GM18909 (cell line): ENCODE data around the gene BPIFB6.
"Not testable (repeated sequence)": the region's sequence is repeated elsewhere in the genome, so short reads cannot be mapped to it uniquely, and the experiment has no call there.

Experiments used
- ATAC-seq: cut with Tn5 transposase; IDR thresholded peaks from one replicate; pipeline ENCODE4 v1.9.1; 2021; ENCODE audit warnings: mild to moderate bottlenecking; ENCODE audit not compliant: unreplicated experiment, poor library complexity

BPIFB6 gene

DNA sequence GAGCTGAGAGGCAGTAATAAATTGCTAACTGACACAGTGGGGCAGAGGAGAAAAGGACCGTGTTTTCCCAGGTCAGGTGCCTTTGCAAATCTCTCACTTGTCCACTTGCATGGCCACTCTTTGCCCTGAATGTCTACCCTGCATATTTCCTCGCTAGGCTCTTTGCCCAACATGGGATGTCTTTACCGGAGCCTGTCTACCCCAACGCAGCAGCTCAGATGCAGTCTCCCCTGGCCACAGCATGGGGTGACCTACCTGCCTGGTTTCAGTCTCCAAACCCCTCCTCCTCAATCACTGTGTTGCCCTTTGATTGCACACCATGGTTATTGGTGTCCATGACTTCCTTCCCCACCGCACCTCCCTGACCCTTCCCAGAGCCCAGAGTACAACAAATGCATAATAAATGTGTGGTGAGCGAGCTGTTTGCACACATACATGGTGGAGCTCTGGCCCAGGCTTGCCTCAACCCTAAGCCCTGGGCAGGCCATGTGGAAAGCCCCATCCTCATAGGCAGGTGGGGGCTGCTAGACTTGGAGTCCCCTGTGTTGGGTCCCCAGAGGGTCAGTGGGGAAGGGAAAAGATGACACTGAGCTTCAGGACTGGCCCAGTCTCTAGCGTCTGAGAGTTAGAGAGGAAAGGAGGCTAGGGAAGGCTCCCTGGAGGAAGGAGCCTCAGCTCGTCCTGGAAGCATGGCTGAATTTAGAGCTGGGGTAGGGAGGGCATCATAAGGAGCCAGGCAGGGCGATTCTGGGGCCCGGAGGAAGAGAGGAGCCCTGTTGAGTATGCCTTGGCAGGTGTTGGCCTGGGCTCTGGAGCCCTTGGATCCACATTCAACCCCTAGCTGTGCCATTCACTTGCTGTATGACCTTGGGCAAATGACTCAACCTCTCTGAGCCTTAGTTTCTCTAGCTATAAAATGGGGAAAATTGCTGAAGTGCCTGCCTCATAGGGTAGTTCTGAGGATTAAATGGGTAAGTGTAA, 4.4 kb upstream of the BPIFB6 start:
- no peak for ATAC-seq

DNA sequence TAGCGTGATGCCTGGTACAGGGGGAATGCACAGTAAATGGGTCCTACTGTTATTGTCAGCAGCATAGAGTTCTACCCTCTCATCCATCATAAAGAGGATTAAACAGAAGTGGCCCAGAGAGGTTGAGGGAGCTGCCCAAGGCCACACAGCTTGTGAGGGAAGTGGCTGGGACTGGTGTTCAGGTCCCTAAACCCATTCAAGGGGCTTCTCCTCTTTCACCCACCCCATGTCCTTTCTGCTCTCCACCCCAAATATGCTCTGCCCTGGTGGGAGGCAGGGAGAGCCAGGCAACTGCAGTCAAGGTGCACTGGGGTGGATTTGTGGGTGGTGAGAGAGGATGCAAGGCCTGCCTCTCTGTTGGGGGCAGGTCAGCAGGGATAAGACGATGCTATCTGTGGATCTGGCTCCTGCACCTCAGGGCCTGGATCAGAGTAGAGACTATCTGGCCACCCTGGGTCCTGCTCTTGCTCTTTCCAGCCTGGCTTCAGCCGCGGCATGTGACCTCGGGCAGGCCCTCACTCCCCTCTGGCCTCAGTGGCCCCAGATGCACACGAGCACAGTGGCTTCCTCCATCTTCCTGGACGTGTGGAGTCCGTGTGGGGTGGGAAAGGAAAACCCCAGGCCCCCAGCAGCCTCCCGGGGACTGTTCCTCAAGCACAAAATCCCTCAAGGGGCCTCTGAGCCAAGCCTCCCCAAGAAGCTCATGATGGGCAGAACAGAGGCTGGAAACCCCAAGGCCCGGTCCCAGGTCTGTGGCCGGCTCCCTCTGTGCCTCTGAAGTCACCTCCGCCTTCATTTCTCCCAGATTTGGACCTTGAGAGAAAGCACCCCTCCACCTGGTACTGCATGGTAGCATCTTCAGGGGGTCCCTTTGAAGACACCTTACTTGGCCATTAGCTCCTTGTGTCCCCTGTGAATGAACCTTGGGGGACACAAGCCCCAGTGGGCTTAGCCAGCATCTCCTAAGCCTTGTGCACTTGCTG, 3.4 kb upstream of the BPIFB6 start:
- ATAC-seq = no peak

DNA sequence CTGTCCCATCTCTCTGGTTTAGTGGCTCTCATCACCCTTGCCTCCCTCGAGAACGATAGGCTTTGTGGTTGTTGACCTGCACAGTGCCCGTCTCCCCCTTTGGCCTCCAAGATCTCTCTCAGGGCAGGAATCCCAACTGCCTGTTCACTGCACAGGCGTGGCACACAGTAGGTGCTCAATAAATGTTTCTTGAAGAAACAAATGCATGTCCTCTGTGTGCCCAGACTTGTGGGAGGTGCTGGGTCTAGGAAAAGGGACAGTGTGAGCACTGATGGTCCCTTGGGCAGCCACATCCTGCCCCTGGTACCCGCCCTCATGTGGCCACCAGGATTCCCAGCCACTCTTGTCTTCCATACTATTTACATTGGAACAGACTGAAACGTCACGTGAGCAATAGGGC, 2.6 kb upstream of the BPIFB6 start:
- no peak for ATAC-seq

DNA sequence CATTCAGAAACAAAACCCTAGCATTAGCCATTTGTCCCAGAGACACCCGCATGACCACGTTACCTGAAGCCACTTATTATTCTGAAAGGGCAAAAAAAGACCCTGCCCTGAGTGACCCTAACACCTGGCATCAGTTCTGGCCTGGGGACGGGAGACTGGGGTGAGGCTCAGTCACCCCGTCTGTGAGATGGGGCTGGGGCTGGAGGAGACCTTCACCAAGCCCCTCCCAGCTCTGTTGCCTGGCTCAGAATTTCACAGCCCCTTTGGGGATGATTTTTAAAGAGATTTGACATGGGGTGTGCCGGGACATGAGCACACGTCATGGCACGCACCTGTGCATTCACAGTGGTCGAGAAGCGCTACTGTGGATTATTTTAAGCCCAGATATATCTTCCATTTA, 1.4 kb upstream of the BPIFB6 start:
- no peak for ATAC-seq

DNA sequence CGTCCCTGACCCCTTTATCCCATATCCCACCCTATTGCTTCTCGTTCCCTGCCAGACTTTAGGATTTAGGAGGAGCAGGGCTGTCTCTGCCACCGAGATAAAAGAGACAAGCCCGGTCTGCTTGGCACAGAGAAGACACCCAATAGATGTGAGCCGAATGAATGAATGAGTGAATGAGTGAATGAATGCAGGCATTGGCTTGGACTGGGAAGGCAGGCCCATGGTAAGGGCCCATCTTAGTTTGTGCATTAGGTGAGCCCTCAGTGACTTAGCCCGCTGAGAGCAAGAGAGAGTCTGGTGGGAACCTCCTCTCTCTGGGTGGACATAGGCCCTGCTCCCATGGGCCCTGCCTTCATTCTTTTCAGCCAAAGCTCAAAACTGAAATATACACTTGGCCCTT, 879 bp upstream of the BPIFB6 start:
- no peak for ATAC-seq

DNA sequence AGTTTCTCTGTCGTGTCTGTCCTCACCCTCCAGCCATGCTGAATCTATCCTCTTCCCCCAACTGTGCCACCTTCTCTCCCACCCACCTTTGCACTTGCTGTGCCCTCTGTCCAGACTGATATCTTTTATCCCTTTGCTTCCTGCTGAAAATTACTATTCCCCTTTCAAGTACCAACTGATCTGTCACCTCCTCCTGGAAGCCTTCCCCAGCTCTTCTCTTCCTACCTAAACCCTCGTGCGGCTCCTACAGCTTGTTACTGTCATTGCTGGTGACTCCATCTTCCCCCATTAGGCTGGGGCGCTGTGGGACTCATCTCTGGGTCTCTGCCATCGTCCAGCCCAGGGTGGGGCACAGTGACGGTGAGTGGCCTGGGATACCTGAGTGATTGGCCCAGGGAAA, 1.1 kb downstream of the BPIFB6 start:
- no peak for ATAC-seq

DNA sequence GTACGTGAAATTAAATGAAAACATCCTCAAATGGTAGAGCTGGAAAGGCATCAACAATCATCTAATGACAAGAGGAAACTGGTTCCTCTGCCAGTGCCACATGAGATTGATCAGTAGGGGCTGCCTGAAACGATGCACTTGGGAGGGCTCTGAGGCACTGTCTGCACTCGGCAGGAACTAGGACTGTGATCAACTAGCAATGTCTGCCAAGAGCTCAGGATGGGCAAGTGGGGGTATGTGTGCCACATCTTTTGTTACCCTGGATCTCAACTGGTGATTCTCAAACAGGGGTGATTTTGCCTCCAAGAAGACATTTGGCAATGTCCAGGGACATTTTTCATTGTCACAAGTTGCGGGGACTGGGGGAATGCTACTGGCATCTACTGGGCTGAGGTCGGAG, 1.9 kb downstream of the BPIFB6 start:
- ATAC-seq = no peak

DNA sequence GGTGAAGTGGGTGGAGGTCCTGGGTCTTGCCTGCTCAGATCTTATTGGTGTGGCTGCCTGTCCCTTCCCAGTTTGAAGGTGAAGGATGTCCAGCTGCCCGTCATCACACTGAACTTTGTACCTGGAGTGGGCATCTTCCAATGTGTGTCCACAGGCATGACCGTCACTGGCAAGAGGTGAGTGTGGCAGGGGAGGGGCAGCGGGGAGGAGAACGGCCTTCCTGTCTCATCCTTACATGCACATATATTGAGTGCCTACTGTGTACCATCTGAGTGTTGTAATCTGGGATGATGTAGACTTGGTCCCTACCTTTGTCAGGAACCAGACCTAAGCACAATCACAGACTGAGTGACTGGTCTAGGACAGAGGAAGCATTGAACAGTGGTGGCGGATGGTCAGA, 2.7 kb downstream of the BPIFB6 start:
- no peak for ATAC-seq

DNA sequence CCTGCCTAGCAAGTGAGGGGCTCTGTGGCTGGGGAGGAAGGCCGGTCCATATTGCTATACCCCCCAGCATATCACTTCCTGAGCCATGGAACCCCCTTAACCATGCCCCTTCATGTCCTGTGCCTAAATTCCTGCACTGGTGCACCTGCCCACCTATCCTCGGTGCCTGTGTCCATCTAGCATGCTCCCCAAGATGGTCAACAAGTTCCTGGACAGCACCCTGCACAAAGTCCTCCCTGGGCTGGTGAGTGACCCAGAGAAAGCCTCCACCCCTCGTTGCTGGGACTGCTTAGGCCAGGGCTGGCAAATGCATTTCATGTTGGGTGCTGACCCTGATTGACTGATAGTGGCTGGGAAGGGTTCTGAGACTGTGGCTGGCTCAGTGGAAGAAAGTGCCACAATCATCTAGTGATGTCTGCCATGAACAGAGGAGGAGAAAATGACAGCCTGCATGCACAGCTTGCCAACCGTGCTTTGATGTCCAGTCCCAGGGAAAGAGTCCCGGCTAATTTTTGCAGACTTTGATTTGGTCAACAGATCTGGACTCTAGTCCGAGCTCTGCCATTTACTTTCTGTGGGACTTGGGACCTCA, 3.5 kb downstream of the BPIFB6 start:
- ATAC-seq = no peak

DNA sequence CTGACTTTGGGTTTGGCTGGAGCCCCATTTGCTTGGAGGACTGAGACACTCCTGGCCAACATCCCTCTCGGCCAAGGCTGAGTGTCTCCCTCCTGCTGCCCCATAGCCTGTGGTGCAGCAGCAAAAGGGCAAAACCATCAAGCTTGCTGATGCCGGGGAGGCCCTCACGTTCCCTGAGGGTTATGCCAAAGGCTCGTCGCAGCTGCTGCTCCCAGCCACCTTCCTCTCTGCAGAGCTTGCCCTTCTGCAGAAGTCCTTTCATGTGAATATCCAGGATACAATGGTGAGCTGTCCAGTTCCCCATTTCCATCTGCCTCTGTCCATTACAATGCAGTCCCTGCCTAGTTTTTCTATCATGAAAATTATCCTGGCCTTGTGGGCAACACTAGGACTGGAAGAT, 6.0 kb downstream of the BPIFB6 start:
- ATAC-seq = no peak

DNA sequence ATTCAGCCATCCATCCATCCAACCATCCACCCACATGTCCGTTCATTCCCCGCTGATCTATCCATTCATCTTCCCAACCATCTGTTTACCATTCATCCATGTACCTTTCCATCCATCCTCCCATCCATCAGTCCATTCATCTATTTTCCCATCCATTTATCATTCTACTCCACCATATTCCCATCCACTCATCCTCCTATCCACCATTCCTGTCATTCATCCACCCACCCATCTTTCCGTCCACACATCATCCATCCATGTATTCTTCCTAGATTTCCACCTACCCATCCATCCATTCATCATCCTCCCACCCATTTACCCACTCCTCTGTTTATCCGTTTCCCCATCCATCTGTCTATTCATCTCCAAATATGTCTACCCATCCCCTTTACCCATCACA, 6.8 kb downstream of the BPIFB6 start:
- no peak for ATAC-seq

DNA sequence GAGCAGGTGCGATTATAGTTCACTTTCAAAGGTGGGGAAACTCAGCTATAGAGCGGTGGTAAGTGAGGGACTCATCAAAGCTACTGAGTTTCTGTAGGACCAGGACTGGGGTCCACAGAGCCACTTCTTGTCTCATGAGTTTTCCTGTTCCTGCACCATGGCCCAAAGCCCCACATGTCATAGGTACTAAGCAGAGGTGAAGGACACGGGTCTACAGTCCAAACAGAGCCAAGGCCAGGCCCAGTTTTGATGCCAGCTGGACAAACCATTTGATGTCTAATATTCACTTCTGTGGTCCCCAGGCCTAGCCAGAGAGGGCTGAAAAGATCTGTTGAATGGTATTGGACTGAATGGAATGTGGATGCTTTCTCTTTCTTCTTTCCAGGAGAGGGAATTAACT, 11.0 kb downstream of the BPIFB6 start:
- no peak for ATAC-seq

DNA sequence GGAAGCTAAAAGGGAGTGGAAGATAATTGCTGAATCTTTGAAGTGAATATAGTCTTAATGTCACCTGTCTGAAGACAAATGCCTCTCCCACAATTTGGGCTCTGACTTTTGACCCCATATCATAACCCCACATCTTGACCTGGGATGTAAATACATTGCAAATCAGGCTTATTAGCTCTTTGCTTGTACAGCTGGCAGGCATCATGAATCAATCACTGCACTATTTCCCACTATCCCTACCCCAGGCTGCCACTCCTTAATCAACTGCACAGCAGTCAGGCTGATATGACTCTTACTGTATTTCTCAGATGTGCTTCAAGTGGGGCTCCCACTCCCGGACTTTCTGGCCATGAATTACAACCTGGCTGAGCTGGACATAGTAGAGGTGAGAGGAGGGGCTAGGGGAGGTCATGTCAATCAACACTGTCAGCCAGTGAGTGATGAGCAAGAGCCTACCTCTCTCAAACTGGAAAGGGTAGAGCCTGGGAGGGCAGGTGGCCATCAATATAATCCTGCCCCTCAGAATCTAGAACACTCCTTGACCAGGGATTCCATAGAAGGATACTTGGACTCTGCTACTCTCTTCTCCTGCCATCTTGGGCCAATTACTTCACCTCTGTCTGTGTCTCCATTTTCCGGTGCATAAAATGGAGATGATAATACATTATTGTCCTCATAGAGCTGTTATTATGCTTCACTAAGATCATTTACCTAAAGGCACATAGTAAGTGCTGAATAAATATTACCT, 11.7 kb downstream of the BPIFB6 start:
- ATAC-seq = no peak

DNA sequence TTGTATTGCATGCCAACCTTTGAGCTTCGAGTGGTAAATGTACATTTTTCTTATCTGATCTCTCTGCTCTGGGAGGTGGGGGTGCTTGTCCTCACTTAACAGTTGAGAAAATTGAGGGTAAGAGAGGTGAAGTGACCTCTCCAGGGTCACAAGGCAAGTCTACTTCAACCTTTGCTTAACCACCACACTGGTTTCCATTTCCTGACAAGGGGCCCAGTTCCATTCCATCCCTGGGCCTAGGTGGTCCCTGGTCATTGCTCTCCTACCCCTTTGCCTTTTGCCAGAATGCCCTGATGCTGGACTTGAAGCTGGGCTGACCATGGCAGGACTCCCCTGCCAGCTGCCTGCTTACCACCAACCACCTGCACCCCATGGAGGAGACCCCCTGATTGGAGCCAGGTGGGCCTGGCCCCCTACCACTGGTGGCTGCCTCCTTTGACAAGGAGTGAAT, 12.3 kb downstream of the BPIFB6 start:
- ATAC-seq = no peak

DNA sequence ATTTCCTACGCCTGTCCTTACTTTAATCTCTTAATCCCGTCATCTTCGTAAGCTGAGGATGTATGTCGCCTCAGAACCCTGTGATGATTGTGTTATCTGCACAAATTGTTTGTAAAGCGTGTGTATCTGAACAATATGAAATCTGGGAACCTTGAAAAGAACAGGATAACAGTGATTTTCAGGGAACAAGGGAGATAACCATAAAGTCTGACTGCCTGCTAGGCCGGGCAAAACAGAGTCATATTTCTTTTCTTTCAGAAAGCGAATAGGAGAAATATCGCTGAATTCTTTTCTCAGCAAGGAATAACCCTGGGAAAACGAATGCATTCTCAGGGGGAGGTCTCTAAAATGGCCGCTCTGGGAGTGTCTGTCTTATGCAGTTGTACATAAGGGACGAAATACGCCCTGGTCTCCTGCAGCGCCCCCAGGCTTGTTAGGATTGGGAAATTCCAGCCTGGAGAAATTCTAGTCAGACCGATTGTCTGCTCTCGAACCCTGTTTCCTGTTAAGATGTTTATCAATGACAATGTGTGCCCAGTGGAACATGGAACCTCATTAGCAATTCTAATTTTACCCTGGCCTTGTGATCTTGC, 13.8 kb downstream of the BPIFB6 start:
- ATAC-seq = not testable (repeated sequence)

DNA sequence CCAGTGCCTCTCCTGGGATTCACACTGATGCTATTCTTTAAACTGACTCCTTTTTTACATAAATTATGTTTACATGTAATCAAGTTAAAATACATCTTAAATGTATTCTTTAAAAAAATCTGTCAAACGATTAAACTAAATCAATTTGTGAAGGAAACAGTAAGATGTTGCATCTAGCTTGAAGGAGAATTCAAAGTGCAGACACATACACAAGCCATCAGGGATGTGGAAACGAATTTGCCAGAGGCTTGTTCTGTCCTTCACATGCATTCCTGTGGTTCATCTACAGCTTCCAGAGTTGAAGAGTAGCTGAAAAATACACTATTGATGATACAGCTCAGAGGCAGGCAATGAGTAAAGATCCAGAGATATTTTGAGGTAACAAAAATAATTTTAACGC, 15.0 kb downstream of the BPIFB6 start:
- ATAC-seq = no peak

DNA sequence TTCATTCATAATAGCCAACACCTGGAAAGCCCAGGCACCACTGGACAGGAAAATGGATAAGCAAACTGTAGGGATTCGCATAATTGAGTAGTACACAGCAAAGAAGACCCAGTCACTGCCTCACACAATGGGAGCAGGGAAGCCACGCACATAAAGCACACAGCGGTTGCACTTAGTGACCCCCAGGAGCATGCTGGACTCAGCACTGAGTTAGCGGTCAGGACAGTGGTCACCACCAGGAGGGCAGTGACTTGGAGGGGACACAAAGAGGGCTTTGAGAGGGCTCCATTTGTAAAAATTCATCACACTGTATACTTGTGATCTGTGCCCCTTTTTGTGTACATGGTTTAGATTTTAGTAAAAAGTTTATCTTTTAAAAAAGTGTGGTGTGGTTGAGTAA, 19.9 kb downstream of the BPIFB6 start:
- no peak for ATAC-seq

DNA sequence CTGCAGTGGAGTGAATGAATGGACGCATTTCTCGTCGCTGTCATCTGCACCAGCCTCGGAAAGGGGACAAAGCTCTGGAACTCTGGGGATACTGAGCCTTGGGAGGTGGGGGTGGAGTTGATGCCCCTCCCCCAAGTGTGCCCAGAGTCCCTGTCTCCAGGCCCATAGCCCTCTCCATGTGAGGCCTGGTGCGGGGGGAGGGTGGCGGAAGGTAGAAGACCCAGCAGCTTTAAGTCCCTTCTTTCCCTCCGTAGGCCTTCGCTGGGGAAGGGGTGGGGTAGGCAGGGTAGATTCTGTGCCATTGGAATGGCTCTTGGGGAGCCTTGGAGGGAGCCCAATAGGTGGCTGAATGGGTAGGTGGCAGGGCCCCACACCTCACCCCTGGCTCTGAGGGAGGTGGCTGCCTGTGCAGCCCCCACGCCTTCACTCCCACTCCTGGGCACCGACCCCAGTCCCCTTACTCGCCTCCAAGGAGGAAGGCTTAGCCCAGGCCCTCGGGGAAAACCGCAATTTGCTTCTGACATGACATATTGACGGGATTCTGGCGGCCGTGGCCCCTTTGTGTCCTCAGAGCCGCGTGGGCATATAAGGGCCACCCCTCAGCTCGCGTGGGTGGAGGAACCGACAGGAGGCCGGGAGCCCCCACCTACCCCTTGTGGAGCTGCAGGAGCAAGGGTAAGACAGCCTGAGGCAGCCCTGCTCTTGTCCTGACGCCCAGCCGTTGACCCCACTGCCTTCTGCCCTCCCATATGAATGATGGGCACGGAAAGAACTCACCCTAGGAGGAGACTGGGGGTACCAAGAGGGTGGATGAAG, 22.1 kb downstream of the BPIFB6 start, which contains the start of gene BPIFB3:
Gene BPIFB3 (plus strand): TSS at position 613 of the 816 bp plus-strand sequence. CDS start 1,533 bp downstream, outside the sequence.
- ATAC-seq = no peak

DNA sequence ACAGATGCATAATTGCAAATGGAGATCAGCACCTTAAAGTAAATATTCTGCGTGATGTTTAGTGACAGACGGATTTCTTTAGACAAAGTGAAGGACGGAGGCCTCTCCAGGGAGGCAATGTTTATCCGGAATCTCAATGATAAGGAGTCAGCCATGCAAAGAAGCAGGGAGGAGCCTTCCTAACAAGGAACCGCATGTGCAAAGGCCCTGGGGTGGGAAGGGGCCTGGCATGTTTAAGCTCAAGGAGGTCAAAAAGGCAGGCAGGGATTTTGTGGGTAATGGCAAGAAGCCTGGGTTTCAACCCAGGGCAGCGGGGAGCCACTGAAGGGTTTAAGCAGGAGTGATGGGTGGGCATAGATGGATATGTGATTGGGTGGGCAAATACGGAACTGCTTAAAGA, 22.9 kb downstream of the BPIFB6 start:
- no peak for ATAC-seq
